Neural cell (in vitro differentiated cells): ENCODE measurements around the gene PROM2. TPM values are rescaled to one million over a fixed set of nuclear protein-coding genes. Genes with fewer than 3 reads are reported as not detected.

Experiments
- H2AFZ ChIP-seq: fragments of 200-600, 300-800 bp; sonication (generic), shearing (Covaris generic); 2 replicates; pipeline ENCODE4 v1.6.0; 2014; ENCODE audit warnings: low read depth, mild to moderate bottlenecking, antibody characterized with exemption, low read length, moderate library complexity
- H3F3A ChIP-seq: fragments of 200-600 bp; shearing (Covaris generic); 2 replicates; pipeline ENCODE4 v1.6.1; 2016; ENCODE audit warnings: mild to moderate bottlenecking, moderate library complexity, mixed read lengths, antibody characterized with exemption, low read length; ENCODE audit not compliant: insufficient read depth, poor library complexity, severe bottlenecking
- H3K27ac ChIP-seq: fragments of 200-600, 300-800 bp; sonication (generic), shearing (Covaris generic); 2 replicates; pipeline ENCODE4 v1.5.1; 2014; ENCODE audit warnings: mild to moderate bottlenecking, low read length, moderate library complexity
- H3K27me3 ChIP-seq: fragments of 300-800, 200-600 bp; sonication (generic), shearing (Covaris generic); 2 replicates; pipeline ENCODE4 v1.6.0; 2014; ENCODE audit warnings: mild to moderate bottlenecking, low read depth, low read length, moderate library complexity; ENCODE audit not compliant: insufficient read depth
- H3K36me3 ChIP-seq: fragments of 300-800, 200-600 bp; sonication (generic), shearing (Covaris generic); 2 replicates; pipeline ENCODE4 v1.5.1; 2014; ENCODE audit warnings: mild to moderate bottlenecking, antibody characterized with exemption, low read length, moderate library complexity; ENCODE audit not compliant: insufficient read depth
- H3K4me2 ChIP-seq: fragments of 300-800, 200-600 bp; sonication (generic), shearing (Covaris generic); 2 replicates; pipeline ENCODE4 v1.6.0; 2014; ENCODE audit warnings: mild to moderate bottlenecking, low read length
- H3K4me3 ChIP-seq: fragments of 300-800, 200-600 bp; sonication (generic), shearing (Covaris generic); 2 replicates; pipeline ENCODE4 v1.5.1; 2014; ENCODE audit warnings: mild to moderate bottlenecking, low read length, moderate library complexity
- H3K79me2 ChIP-seq: fragments of 200-600 bp; shearing (Covaris generic); replicated peaks from 2 replicates; pipeline ENCODE4 v1.6.0; 2014; ENCODE audit warnings: mild to moderate bottlenecking, low read length, moderate library complexity; ENCODE audit not compliant: insufficient read depth
- H3K9ac ChIP-seq: fragments of 300-800, 200-600 bp; sonication (generic), shearing (Covaris generic); 2 replicates; pipeline ENCODE4 v1.6.1; 2016; ENCODE audit warnings: mild to moderate bottlenecking, low read length, mixed read lengths
- H3K9me2 ChIP-seq: fragments of 200-600 bp; shearing (Covaris generic); 2 replicates; pipeline ENCODE4 v1.6.1; 2016; ENCODE audit warnings: mild to moderate bottlenecking, low read length, mixed read lengths; ENCODE audit not compliant: insufficient read depth
- H3K9me3 ChIP-seq: fragments of 200-600, 300-800 bp; sonication (generic), shearing (Covaris generic); 2 replicates; pipeline ENCODE4 v1.6.1; 2016; ENCODE audit warnings: mild to moderate bottlenecking, mixed run types, low read length, moderate library complexity, mixed read lengths
- H4K20me1 ChIP-seq: fragments of 200-600 bp; shearing (Covaris generic); 2 replicates; pipeline ENCODE4 v1.6.1; 2016; ENCODE audit warnings: mild to moderate bottlenecking, mixed run types; ENCODE audit not compliant: insufficient read depth
- CTCF ChIP-seq: fragments of 450-650 bp; IDR thresholded peaks from 2 replicates; pipeline ENCODE4 v1.5.1; 2014; ENCODE audit warnings: antibody characterized with exemption, mild to moderate bottlenecking, moderate library complexity; ENCODE audit not compliant: poor library complexity, severe bottlenecking
- EP300 ChIP-seq: fragments of 450-650 bp; conservative IDR thresholded peaks from 2 replicates; pipeline ENCODE4 v1.6.1; 2014; ENCODE audit warnings: antibody characterized with exemption, mild to moderate bottlenecking, moderate library complexity; ENCODE audit not compliant: poor library complexity, severe bottlenecking
- EZH2 ChIP-seq: fragments of 200-600, 300-800 bp; shearing (Covaris generic), sonication (generic); IDR thresholded peaks from 2 replicates; pipeline ENCODE4 v1.6.1; 2014; ENCODE audit warnings: antibody characterized with exemption, low read length, borderline replicate concordance, mild to moderate bottlenecking; ENCODE audit not compliant: insufficient read depth, poor library complexity, severe bottlenecking
- MXI1 ChIP-seq: fragments of 450-650 bp; conservative IDR thresholded peaks from 2 replicates; pipeline ENCODE4 v1.6.1; 2014; ENCODE audit warnings: antibody characterized with exemption, mild to moderate bottlenecking; ENCODE audit not compliant: poor library complexity, severe bottlenecking
- POLR2AphosphoS5 ChIP-seq: IDR thresholded peaks from 2 replicates; pipeline ENCODE4 v1.6.1; 2012
- RAD21 ChIP-seq: fragments of 450-650 bp; conservative IDR thresholded peaks from 2 replicates; pipeline ENCODE4 v1.6.1; 2014; ENCODE audit warnings: antibody characterized with exemption, mild to moderate bottlenecking, moderate library complexity
- REST ChIP-seq: IDR thresholded peaks from 2 replicates; pipeline ENCODE4 v1.6.1; 2012; ENCODE audit warnings: borderline replicate concordance
- SMC3 ChIP-seq: fragments of 450-650 bp; conservative IDR thresholded peaks from 2 replicates; pipeline ENCODE4 v1.6.1; 2014; ENCODE audit warnings: antibody characterized with exemption, mild to moderate bottlenecking, moderate library complexity; ENCODE audit not compliant: poor library complexity
- TAF1 ChIP-seq: IDR thresholded peaks from 2 replicates; pipeline ENCODE4 v1.6.1; 2012; ENCODE audit warnings: low read depth
- polyA plus RNA-seq: library from polyadenylated mRNA; depleted of rRNA; stranded (reverse); fragments of >200 nt; gene quantifications from 2 replicates; pipeline ENCODE4 v1.2.3, GENCODE V29; 2014

The PROM2 gene
- polyA plus RNA-seq, 1 donor from 2014 or later = 2.2 TPM

GRCh38 chr2:95337829-95338228 is 63.6 kb downstream of the PROM2 start:
- no peaks in the 10 kb centered on the region for H3K27me3 ChIP-seq
- H2AFZ ChIP-seq = no peak overlapping the region
- no peaks in the 10 kb centered on the region for H3K36me3 ChIP-seq
- H3K79me2 ChIP-seq = no peaks in the 10 kb centered on the region
- H3F3A ChIP-seq = no peaks in the 10 kb centered on the region
- H3K27ac ChIP-seq = no peak overlapping the region
- no peak overlapping the region for H3K9ac ChIP-seq
- H3K9me3 ChIP-seq = peaks cover 5% of the 10 kb centered on the region
- H3K9me2 ChIP-seq = no peaks in the 10 kb centered on the region
- H3K4me3 ChIP-seq = no peak overlapping the region
- TF ChIP-seq CTCF (no peak), POLR2AphosphoS5 (no peak), REST (no peak), MXI1 (no peak), RAD21 (no peak), SMC3 (no peak), EP300 (no peak), EZH2 (no peak), TAF1 (no peak)
- no peaks in the 10 kb centered on the region for H4K20me1 ChIP-seq
- no peak overlapping the region for H3K4me2 ChIP-seq

Other genes with a start within 250 kb of the PROM2 start
- not detected in 2 replicates for gene MAL, start 248.7 kb upstream of the PROM2 start, polyA plus RNA-seq
- gene MRPS5, start 152.6 kb upstream of the PROM2 start, polyA plus RNA-seq = 155 and 167 TPM in 2 replicates
- 32.8 and 39.8 TPM in 2 replicates for gene ZNF514, start 114.6 kb upstream of the PROM2 start, polyA plus RNA-seq
- gene ZNF2, start 108.6 kb upstream of the PROM2 start, polyA plus RNA-seq = 4.1 and 4.3 TPM in 2 replicates
- 8.0 and 9.3 TPM in 2 replicates for gene ZNF892, start 66.9 kb upstream of the PROM2 start, polyA plus RNA-seq
- not detected in 2 replicates for gene KCNIP3, start 22.9 kb downstream of the PROM2 start, polyA plus RNA-seq
- 26.0 and 27.2 TPM in 2 replicates for gene FAHD2A, start 128.3 kb downstream of the PROM2 start, polyA plus RNA-seq
- not detected in 2 replicates for gene TRIM43B, start 210.3 kb downstream of the PROM2 start, polyA plus RNA-seq